ENCODE results near the gene STEAP3.

DNA sequence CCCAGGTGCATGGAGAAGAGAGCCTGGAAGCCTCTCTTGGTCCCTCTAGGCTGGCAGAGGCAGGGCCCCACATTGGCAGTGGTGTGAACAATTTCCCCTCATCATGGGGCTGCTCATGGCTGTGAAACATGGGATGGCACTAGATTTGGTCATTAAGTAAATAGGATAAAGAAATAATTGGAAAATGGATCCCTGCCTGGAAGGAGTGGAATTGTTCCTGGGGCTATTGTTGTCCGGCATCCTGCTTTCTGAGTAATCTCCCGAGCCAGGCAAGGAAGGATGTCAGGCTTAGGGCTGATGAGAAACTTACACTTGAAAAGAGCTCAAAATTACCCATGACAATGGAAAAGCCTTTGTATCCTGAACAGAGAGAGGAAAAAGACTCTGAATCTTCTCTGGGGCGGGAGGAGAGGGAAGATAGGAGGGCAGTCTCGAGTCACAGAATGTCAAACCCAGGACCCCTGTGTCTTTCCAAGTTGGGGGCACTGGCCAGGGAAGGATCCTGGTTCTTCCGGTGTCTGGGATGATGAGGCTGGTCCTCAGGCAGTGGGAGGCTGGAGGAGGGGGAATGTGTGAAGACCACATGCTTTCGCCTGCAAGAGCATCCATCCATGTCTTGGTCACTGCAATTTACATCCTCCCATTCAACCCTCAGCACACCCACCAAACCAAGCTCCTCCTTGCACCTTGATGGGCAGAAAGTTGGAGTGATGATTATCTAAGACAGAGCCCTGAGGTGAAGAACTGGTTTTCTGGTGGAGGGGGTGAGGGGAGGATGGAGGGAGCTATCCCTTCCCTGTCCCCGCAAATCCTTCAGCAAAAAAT, 27.1 kb upstream of the STEAP3 start:
- no peak for TF ChIP-seq EZH2 (IDR thresholded peaks at IDR 0.05; ENCODE audit: insufficient read depth, low read length)
- TF ChIP-seq, protein P1, sequence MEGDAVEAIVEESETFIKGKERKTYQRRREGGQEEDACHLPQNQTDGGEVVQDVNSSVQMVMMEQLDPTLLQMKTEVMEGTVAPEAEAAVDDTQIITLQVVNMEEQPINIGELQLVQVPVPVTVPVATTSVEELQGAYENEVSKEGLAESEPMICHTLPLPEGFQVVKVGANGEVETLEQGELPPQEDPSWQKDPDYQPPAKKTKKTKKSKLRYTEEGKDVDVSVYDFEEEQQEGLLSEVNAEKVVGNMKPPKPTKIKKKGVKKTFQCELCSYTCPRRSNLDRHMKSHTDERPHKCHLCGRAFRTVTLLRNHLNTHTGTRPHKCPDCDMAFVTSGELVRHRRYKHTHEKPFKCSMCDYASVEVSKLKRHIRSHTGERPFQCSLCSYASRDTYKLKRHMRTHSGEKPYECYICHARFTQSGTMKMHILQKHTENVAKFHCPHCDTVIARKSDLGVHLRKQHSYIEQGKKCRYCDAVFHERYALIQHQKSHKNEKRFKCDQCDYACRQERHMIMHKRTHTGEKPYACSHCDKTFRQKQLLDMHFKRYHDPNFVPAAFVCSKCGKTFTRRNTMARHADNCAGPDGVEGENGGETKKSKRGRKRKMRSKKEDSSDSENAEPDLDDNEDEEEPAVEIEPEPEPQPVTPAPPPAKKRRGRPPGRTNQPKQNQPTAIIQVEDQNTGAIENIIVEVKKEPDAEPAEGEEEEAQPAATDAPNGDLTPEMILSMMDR (IDR thresholded peaks at IDR 0.05; ENCODE audit: insufficient read depth, low read depth, low read length) = no peak

All from astrocyte (in vitro differentiated cells and primary cell).